HL-60/S4 treated with phorbol 12-myristate 13-acetate at 8.2 ng/mL for 4 days and 3 days (cell line): ENCODE measurements around the gene MAPKAP1.

Experiments used
- in situ Hi-C: fragments of 300-500 bp; cut with MboI; formaldehyde crosslinking; loops from 2 replicates; pipeline ENCODE4 v1.15.0; 2022; ENCODE audit warnings: low sequenced_read_pairs

Gene MAPKAP1

GRCh38 chr9:125400725-125401716, 306.0 kb downstream of the MAPKAP1 start:
- in situ Hi-C loops: loop anchor here (25.0 kb wide), 2 partner anchors 836 to 1086 kb away; no protein-coding TSS in a partner anchor

- in situ Hi-C loops: loop anchor here (25.0 kb wide), 2 partner anchors 837 to 1087 kb away; no protein-coding TSS in a partner anchor
Measured at GRCh38 chr9:125400232-125400631, 306.8 kb downstream of the MAPKAP1 start.

GRCh38 chr9:125399666-125400065, 307.3 kb downstream of the MAPKAP1 start:
- in situ Hi-C loops: loop anchor here (25.0 kb wide), 2 partner anchors 838 to 1088 kb away; no protein-coding TSS in a partner anchor

GRCh38 chr9:125399165-125399564, 307.8 kb downstream of the MAPKAP1 start:
- in situ Hi-C loops: no loop called here

- in situ Hi-C loops: no loop called here
Measured at GRCh38 chr9:125398243-125398642, 308.8 kb downstream of the MAPKAP1 start.

- in situ Hi-C loops: no loop called here
Measured at GRCh38 chr9:125397736-125398135, 309.3 kb downstream of the MAPKAP1 start.

GRCh38 chr9:125396799-125397198, 310.2 kb downstream of the MAPKAP1 start:
- in situ Hi-C loops: no loop called here

GRCh38 chr9:125393426-125393825, 313.6 kb downstream of the MAPKAP1 start:
- in situ Hi-C loops: no loop called here

GRCh38 chr9:125391704-125392103, 315.3 kb downstream of the MAPKAP1 start:
- in situ Hi-C loops: no loop called here

- in situ Hi-C loops: no loop called here
Measured at GRCh38 chr9:125388978-125389377, 318.0 kb downstream of the MAPKAP1 start.

GRCh38 chr9:125387861-125388524, 319.0 kb downstream of the MAPKAP1 start:
- in situ Hi-C loops: no loop called here
